Muscle of arm (tissue), 12 donors: ENCODE measurements around the gene APOBEC3F. TPM values are rescaled to one million over a fixed set of nuclear protein-coding genes. Genes with fewer than 3 reads are reported as not detected.

Experiments used
- DNase-seq: peaks from one replicate; pipeline ENCODE4 v3.0.0-alpha.2; 2013
- polyA plus RNA-seq, 12 donors: library from polyadenylated mRNA; unstranded; fragments of 120-200 nt; gene quantifications; one replicate each; pipeline ENCODE4 v1.2.1, GENCODE V29; 2013; ENCODE audit not compliant: insufficient read length in 12 of 12

Gene APOBEC3F
- polyA plus RNA-seq, 12 donors, result 1.3 to 8.5 (median 2.7) TPM; not detected in 2

- no peak for DNase-seq
These were observed 50.7 kb downstream of the APOBEC3F start for GRCh38 chr22:39091126-39092081.

GRCh38 chr22:39092111-39092862, 51.6 kb downstream of the APOBEC3F start:
- DNase-seq, result no peak

GRCh38 chr22:39094717-39095389, 54.2 kb downstream of the APOBEC3F start:
- no peak for DNase-seq

DNA sequence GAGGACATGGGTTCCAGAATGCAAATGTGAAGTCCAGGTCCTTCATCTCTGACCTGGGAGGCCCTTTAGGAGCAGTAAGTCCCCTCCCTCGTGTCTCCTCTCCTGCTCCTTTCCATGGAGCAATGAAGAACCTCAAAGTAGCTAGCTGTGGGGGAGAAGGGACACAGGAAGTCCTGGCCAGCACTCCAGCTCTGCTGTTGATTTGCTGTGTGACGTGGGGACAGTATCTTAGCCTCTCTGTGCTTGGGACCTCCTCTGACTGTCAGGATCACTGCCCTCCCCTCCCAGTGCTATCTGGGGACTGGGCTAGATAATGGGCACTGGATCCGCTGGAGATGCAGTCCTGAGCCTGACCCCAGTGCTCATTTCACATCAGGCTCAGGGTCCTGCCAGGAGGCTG, 55.3 kb downstream of the APOBEC3F start:
- DNase-seq, result no peak

DNA sequence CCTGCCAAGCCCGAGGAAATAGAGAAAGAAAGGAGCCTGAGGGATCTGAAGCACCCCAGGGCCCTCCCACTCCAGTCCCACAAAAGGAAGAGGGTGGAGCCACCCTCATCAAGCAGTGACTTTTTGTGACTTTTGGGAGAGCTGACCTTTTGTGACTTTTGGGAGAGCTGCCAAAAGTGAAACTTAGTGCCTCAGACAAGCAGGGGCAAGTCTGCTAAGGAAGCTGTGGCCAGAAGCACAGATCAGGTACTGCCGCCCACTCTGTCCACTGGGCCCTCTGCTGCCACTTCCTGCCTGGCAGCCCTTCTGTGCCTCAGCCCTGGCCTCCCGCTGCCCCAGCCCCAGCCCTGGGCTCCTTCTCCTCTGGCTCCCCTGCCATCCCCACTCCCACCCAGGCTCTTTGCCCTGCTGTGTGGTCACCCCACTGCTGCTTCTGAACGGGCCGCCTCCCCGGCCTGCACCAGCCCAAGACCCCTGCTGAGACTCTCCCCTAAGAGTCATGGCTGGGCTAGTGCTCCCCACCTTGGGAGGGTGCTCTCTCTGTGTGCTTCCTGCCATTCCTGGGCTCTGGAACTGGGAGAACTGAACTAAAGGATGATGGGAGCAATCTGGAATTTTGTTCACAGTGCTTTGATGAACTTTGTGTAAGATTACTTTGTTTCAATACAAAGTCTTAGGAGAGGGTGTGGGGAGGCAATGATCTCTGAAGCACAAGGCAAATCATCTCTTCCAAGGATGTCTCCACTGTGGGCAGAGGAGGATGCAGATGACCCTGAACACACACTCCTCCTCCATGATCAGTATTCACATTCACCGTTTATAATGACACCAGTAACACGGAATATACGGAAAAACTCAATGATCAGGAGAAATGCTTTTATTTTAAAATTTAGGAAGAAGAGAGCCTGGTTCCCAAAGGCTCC, 56.7 kb downstream of the APOBEC3F start, which contains the start of gene APOBEC3H:
Gene APOBEC3H, plus strand, starts transcription at position 147 of the 923 bp plus-strand sequence. CDS start 3,035 bp downstream, outside the sequence.
- DNase-seq, result no peak

DNA sequence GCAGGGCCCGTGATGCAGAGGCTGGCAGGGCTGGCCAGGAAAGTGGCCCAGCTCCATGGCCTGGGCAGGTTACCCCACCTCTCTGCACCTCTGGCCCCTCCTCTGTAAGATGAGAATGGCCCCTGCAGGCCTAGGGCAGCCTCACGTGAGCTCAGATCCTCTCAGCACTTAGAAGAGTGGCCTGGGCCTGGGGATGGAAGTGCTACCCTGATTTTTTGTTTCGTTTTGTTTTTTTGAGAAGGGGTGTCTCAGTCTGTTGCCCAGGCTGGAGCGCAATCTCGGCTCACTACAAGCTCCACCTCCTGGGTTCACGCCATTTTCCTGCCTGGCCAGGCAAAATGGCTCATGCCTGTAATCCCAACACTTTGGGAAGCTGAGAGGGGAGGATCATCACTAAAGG, 57.4 kb downstream of the APOBEC3F start:
- DNase-seq, result no peak

GRCh38 chr22:39098576-39098975, 57.9 kb downstream of the APOBEC3F start:
- DNase-seq, result no peak

GRCh38 chr22:39101226-39101625, 60.6 kb downstream of the APOBEC3F start:
- DNase-seq, result no peak

GRCh38 chr22:39103431-39103830, 62.8 kb downstream of the APOBEC3F start:
- no peak for DNase-seq

Other genes with a start within 250 kb of the APOBEC3F start
- gene DNAL4, start 246.7 kb upstream of the APOBEC3F start, polyA plus RNA-seq, result 10 to 100 TPM in 9 of 12 donors, 1 to 10 TPM in 2, not detected in 1; 9.0 to 33.7 (median 12.0) TPM
- gene NPTXR, start 196.8 kb upstream of the APOBEC3F start, polyA plus RNA-seq, result 1 to 10 TPM in 11 of 12 donors, not detected in 1; 4.1 to 10.0 (median 5.0) TPM
- 100 to 1,000 TPM in 1 of 12 donors, 10 to 100 TPM in 11; 18.8 to 226 (median 30.1) TPM for gene CBX6, start 168.6 kb upstream of the APOBEC3F start, polyA plus RNA-seq
- gene APOBEC3A, start 83.3 kb upstream of the APOBEC3F start, polyA plus RNA-seq, result 1 to 10 TPM in 3 of 12 donors, under 1 TPM in 6, not detected in 3; 0.27 to 3.8 (median 0.64) TPM
- 1 to 10 TPM in 11 of 12 donors, not detected in 1; 1.2 to 8.5 (median 3.2) TPM for gene APOBEC3B, start 58.5 kb upstream of the APOBEC3F start, polyA plus RNA-seq
- gene APOBEC3C, start 26.6 kb upstream of the APOBEC3F start, polyA plus RNA-seq, result 10 to 100 TPM in 3 of 12 donors, 1 to 10 TPM in 8, not detected in 1; 3.7 to 23.8 (median 5.1) TPM
- gene APOBEC3D, start 19.7 kb upstream of the APOBEC3F start, polyA plus RNA-seq, result 1 to 10 TPM in 2 of 12 donors, under 1 TPM in 8, not detected in 2; 0.53 to 2.5 (median 0.79) TPM
- 10 to 100 TPM in 1 of 12 donors, 1 to 10 TPM in 10, not detected in 1; 1.7 to 10.5 (median 3.6) TPM for gene APOBEC3G, start 36.4 kb downstream of the APOBEC3F start, polyA plus RNA-seq
- gene APOBEC3H, start 56.4 kb downstream of the APOBEC3F start, polyA plus RNA-seq, result under 1 TPM in 3 of 12 donors, not detected in 9; 0.21 to 0.43 (median 0.22) TPM
- 1 to 10 TPM in 11 of 12 donors, not detected in 1; 2.4 to 7.5 (median 3.7) TPM for gene CBX7, start 111.8 kb downstream of the APOBEC3F start, polyA plus RNA-seq
- 10 to 100 TPM in 11 of 12 donors, not detected in 1; 14.6 to 26.0 (median 16.7) TPM for gene PDGFB, start 204.1 kb downstream of the APOBEC3F start, polyA plus RNA-seq